GM12891 (cell line): ENCODE data around the gene NXN.

Source experiments
- PAX5 ChIP-seq: IDR thresholded peaks from 2 replicates; pipeline ENCODE4 v1.6.1; 2011; ENCODE audit warnings: low read length, moderate library complexity, mild to moderate bottlenecking; ENCODE audit not compliant: insufficient read depth, severe bottlenecking
- POLR2A ChIP-seq: IDR thresholded peaks from 2 replicates; pipeline ENCODE4 v1.6.1; 2011; ENCODE audit warnings: low read depth, low read length, control low read depth
- POLR2AphosphoS5 ChIP-seq: IDR thresholded peaks from 2 replicates; pipeline ENCODE4 v1.6.1; 2011; ENCODE audit warnings: low read depth, low read length, control low read depth
- POU2F2 ChIP-seq: IDR thresholded peaks from 2 replicates; pipeline ENCODE4 v1.6.1; 2011; ENCODE audit warnings: low read depth, mild to moderate bottlenecking, control low read depth, low read length, moderate library complexity
- SPI1 ChIP-seq: IDR thresholded peaks from 2 replicates; pipeline ENCODE4 v1.6.1; 2011; ENCODE audit warnings: low read depth, low read length, control low read depth
- TAF1 ChIP-seq: IDR thresholded peaks from 2 replicates; pipeline ENCODE4 v1.6.1; 2011; ENCODE audit warnings: low read depth, low read length, control low read depth

- TF ChIP-seq POLR2A (no peak), POLR2AphosphoS5 (no peak), POU2F2 (no peak), TAF1 (no peak), PAX5 (no peak), SPI1 (no peak)
Measured at GRCh38 chr17:788551-788950, 191.0 kb downstream of the NXN start.
